ENCODE results near the gene SEMA3F.

DNA sequence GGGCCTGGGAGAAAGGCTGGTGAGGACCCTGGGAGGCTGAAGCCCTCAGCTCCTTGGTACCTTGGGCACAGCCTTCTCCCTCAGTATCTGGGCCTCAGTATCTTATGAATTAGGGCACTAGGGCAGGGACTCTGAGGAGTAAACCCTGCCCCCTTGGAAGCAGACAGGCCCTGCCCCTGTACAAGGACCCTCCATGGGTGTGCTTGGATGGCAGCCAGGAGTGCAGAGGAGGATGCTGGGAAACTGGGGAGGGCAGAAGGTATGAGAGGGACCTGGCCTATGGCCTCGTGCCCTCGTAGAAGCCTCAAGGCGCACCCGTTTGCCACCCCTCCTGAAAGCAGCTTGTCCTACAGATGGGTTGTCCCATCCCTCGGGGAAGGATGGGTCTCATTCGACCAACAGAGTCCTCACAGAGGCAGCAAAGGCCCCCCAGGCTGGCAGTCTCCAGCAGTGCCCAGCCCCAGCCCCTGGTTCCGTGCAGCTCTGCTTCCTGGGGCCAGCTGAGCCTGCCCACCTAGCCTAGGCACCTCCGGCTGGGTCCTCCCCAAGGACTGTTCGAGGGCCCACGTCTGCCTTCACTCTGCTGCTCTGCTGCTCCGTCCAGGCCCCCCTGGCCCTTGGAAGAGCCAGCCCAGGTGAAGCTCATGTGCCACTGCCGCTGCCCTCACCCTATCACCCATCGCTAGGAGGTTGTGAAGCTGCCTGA lies 15.3 kb upstream of the SEMA3F start:
- TF ChIP-seq CTCF (IDR thresholded peaks at IDR 0.05; ENCODE audit: low read depth, low read length, poor library complexity, severe bottlenecking) = no peak
- no peak for TF ChIP-seq EZH2phosphoT487 (IDR thresholded peaks at IDR 0.05; ENCODE audit: borderline replicate concordance, low read length)
